GM18517 (cell line): Measurements from ENCODE around the gene GOSR2.
"Not testable (repeated sequence)": the region's sequence is repeated elsewhere in the genome, so short reads cannot be mapped to it uniquely, and the experiment has no call there.

Source experiments
- ATAC-seq: cut with Tn5 transposase; IDR thresholded peaks from one replicate; pipeline ENCODE4 v1.9.1; 2021; ENCODE audit warnings: mild to moderate bottlenecking, moderate library complexity; ENCODE audit not compliant: unreplicated experiment

GOSR2 gene

GRCh38 chr17:46984892-46985291, 61.9 kb downstream of the GOSR2 start:
- no peak for ATAC-seq

GRCh38 chr17:46986366-46986765, 63.4 kb downstream of the GOSR2 start:
- no peak for ATAC-seq

GRCh38 chr17:46987927-46988326, 65.0 kb downstream of the GOSR2 start:
- ATAC-seq = not testable (repeated sequence)

GRCh38 chr17:46989637-46990431, 66.9 kb downstream of the GOSR2 start:
- ATAC-seq = no peak

- no peak for ATAC-seq
These were observed 68.7 kb downstream of the GOSR2 start for GRCh38 chr17:46991617-46992016.
